HCT116 (cell line): Measurements from ENCODE around the gene EMSY. TPM values are rescaled to one million over a fixed set of nuclear protein-coding genes. Genes with fewer than 3 reads are reported as not detected.
A peak's percentile ranks its signal among the peaks of the same experiment; 100 is the strongest.

Experiments
- ATAC-seq: fragments of 200-7000 bp; cut with Tn5 transposase; 2 replicates; pipeline ENCODE4 v1.9.1; 2020; ENCODE audit warnings: mild to moderate bottlenecking, moderate library complexity
- BruUV-seq: library from RNA; stranded (reverse); fragments of 400-500 nt; replicated peaks from 2 replicates; lab custom pipeline; 2021; lab: Mats Ljungman, UMichigan
- CTCF ChIA-PET: fragments of 300-600 bp; sonication (Branson Sonifier 250); formaldehyde crosslinking; loops from one replicate; lab custom pipeline; 2021; ENCODE audit warnings: antibody characterized with exemption; lab: Charles Lee
- POLR2A ChIA-PET: fragments of 300-600, 350-600 bp; sonication (Branson Sonifier 250); formaldehyde crosslinking; loops from one replicate; lab custom pipeline; 2021; ENCODE audit warnings: antibody characterized with exemption; lab: Charles Lee
- RAD21 ChIA-PET, 2 experiments: fragments of 300-600 bp; sonication (Branson Sonifier 250); formaldehyde crosslinking; loops; one replicate each; lab custom pipeline; 2023; ENCODE audit warnings: low total read pairs in 2 of 2; ENCODE audit not compliant: uncharacterized antibody in 2 of 2, unreplicated experiment in 2 of 2, low non-redundant PET in 1 of 2; lab: Charles Lee
- DNase-seq: peaks from one replicate; pipeline ENCODE4 v3.0.0-alpha.2; 2010; ENCODE audit warnings: low read depth, low spot score
- H2AFZ ChIP-seq: fragments of 200-600 bp; shearing (Covaris generic), sonication (generic); 2 replicates; pipeline ENCODE4 v1.6.1; 2017; ENCODE audit warnings: low read depth, mixed run types, mixed read lengths, antibody characterized with exemption, low read length; ENCODE audit not compliant: poor library complexity, severe bottlenecking
- H3K27ac ChIP-seq: 2 replicates; pipeline ENCODE4 v1.5.1; 2012; ENCODE audit warnings: low read depth, low read length
- H3K27me3 ChIP-seq: fragments of 200-600 bp; sonication (generic); 2 replicates; pipeline ENCODE4 v1.6.1; 2016; ENCODE audit warnings: mixed run types, low read length, mixed read lengths; ENCODE audit not compliant: insufficient read depth
- H3K36me3 ChIP-seq, 2 experiments: fragments of 200-500 bp in 1 of 2; fragments of 200-600 bp in 1 of 2; sonication (Bioruptor generic) in 1 of 2; sonication (generic) in 1 of 2; 2 replicates each; pipeline versions ENCODE4 v1.5.1 to v1.6.1; 2014 to 2016; ENCODE audit warnings: low read length in 2 of 2, inconsistent platforms in 1 of 2, mixed read lengths in 1 of 2, mixed run types in 1 of 2; ENCODE audit not compliant: insufficient read depth in 2 of 2, control insufficient read depth in 1 of 2
- H3K4me1 ChIP-seq, 2 experiments: fragments of 200-600 bp in 1 of 2; sonication (generic) in 1 of 2; 2 replicates each; pipeline versions ENCODE4 v1.5.1 to v1.6.1; 2012 to 2017; ENCODE audit warnings: low read length in 2 of 2, inconsistent platforms in 1 of 2, mild to moderate bottlenecking in 1 of 2, mixed read lengths in 1 of 2, mixed run types in 1 of 2, moderate library complexity in 1 of 2; ENCODE audit not compliant: insufficient read depth in 2 of 2, control insufficient read depth in 1 of 2
- H3K4me2 ChIP-seq: fragments of 200-600 bp; sonication (generic); 2 replicates; pipeline ENCODE4 v1.6.1; 2017; ENCODE audit warnings: mixed run types, low read length, mixed read lengths
- H3K4me3 ChIP-seq, 2 experiments: fragments of 200-600 bp in 1 of 2; sonication (generic) in 1 of 2; replicated peaks in 1 of 2; 2 replicates each; pipeline ENCODE4 v1.5.1; 2011 to 2016; ENCODE audit warnings: low read length in 2 of 2, control low read depth in 1 of 2, low read depth in 1 of 2, mild to moderate bottlenecking in 1 of 2, mixed read lengths in 1 of 2, mixed run types in 1 of 2
- H3K79me2 ChIP-seq: fragments of 200-600 bp; sonication (generic); 2 replicates; pipeline ENCODE4 v1.6.1; 2017; ENCODE audit warnings: mild to moderate bottlenecking, mixed run types, low read length, moderate library complexity, mixed read lengths; ENCODE audit not compliant: insufficient read depth
- H3K9ac ChIP-seq: fragments of 200-600 bp; sonication (generic); 2 replicates; pipeline ENCODE4 v1.6.1; 2016; ENCODE audit warnings: low read length, mixed read lengths
- H3K9me2 ChIP-seq: fragments of 200-600 bp; sonication (generic), shearing (Covaris generic); 2 replicates; pipeline ENCODE4 v1.6.1; 2017; ENCODE audit warnings: mixed run types, mild to moderate bottlenecking, moderate library complexity; ENCODE audit not compliant: insufficient read depth
- H3K9me3 ChIP-seq, 2 experiments: fragments of 200-500 bp in 1 of 2; fragments of 200-600 bp in 1 of 2; sonication (Bioruptor generic) in 1 of 2; sonication (generic) in 1 of 2; 2 replicates each; pipeline ENCODE4 v1.6.1; 2014 to 2017; ENCODE audit warnings: low read length in 2 of 2, mixed read lengths in 2 of 2, inconsistent platforms in 1 of 2, low read depth in 1 of 2, mild to moderate bottlenecking in 1 of 2, mixed run types in 1 of 2, moderate library complexity in 1 of 2; ENCODE audit not compliant: control insufficient read depth in 1 of 2, insufficient read depth in 1 of 2
- H4K20me1 ChIP-seq: fragments of 200-600 bp; sonication (generic), shearing (Covaris generic); 2 replicates; pipeline ENCODE4 v1.6.1; 2017; ENCODE audit warnings: mixed run types, mild to moderate bottlenecking, moderate library complexity; ENCODE audit not compliant: insufficient read depth
- CBX3 ChIP-seq: IDR thresholded peaks from 2 replicates; pipeline ENCODE4 v1.6.1; 2012; ENCODE audit warnings: low read depth
- CEBPB ChIP-seq: IDR thresholded peaks from 2 replicates; pipeline ENCODE4 v1.6.1; 2012; ENCODE audit warnings: low read depth
- EGR1 ChIP-seq: IDR thresholded peaks from 2 replicates; pipeline ENCODE4 v1.6.1; 2012; ENCODE audit warnings: low read depth
- ELF1 ChIP-seq: IDR thresholded peaks from 2 replicates; pipeline ENCODE4 v1.6.1; 2012; ENCODE audit warnings: low read depth, borderline replicate concordance
- EZH2phosphoT487 ChIP-seq: fragments of 200-600 bp; IDR thresholded peaks from 2 replicates; pipeline ENCODE4 v1.6.1; 2018; ENCODE audit warnings: antibody characterized with exemption, borderline replicate concordance
- FOSL1 ChIP-seq: IDR thresholded peaks from 2 replicates; pipeline ENCODE4 v1.6.1; 2012; ENCODE audit warnings: low read depth
- POLR2A ChIP-seq: IDR thresholded peaks from 2 replicates; pipeline ENCODE4 v1.7.0; 2011; ENCODE audit warnings: borderline replicate concordance; ENCODE audit not compliant: insufficient read depth, insufficient read length; ENCODE audit errors: extremely low read depth
- RAD21 ChIP-seq: IDR thresholded peaks from 2 replicates; pipeline ENCODE4 v1.6.1; 2012; ENCODE audit warnings: low read depth, mild to moderate bottlenecking
- SIN3A ChIP-seq: IDR thresholded peaks from 2 replicates; pipeline ENCODE4 v1.6.1; 2012; ENCODE audit warnings: low read depth
- SP1 ChIP-seq: IDR thresholded peaks from 2 replicates; pipeline ENCODE4 v1.6.1; 2012; ENCODE audit warnings: low read depth
- YY1 ChIP-seq: IDR thresholded peaks from 2 replicates; pipeline ENCODE4 v1.6.1; 2011; ENCODE audit warnings: low read length, low read depth, moderate library complexity, mild to moderate bottlenecking; ENCODE audit not compliant: insufficient replicate concordance; ENCODE audit errors: extremely low read depth
- ZFX ChIP-seq: fragments of 450-650 bp; IDR thresholded peaks from 2 replicates; pipeline ENCODE4 v1.6.1; 2017
- intact Hi-C: fragments of 100-400 bp; cut with micrococcal nuclease; formaldehyde crosslinking; loops from 2 replicates; pipeline ENCODE4 v1.10.0; 2022
- total RNA-seq: library from RNA; stranded (reverse); gene quantifications from one replicate; pipeline ENCODE4 v1.2.1, GENCODE V29; 2021; ENCODE audit not compliant: unreplicated experiment
- TF ChIP-seq, protein P1 (sequence below): IDR thresholded peaks from 2 replicates; pipeline ENCODE4 v1.6.1; 2011; ENCODE audit warnings: mild to moderate bottlenecking, low read length, moderate library complexity; ENCODE audit not compliant: insufficient replicate concordance; ENCODE audit errors: extremely low read depth
- TF ChIP-seq, protein P2 (sequence below), 3 experiments: fragments of 200-600 bp in 1 of 3; sonication (generic) in 1 of 3; IDR thresholded peaks in 2 of 3; conservative IDR thresholded peaks in 1 of 3; 2 replicates each; pipeline ENCODE4 v1.5.1; 2012 to 2017; ENCODE audit warnings: low read depth in 2 of 3, low read length in 2 of 3, antibody characterized with exemption in 1 of 3, borderline replicate concordance in 1 of 3, control low read depth in 1 of 3, mild to moderate bottlenecking in 1 of 3, mixed read lengths in 1 of 3, mixed run types in 1 of 3, moderate library complexity in 1 of 3; ENCODE audit not compliant: insufficient read depth in 1 of 3
- TF ChIP-seq, protein P3 (sequence below): IDR thresholded peaks from 2 replicates; pipeline ENCODE4 v1.6.1; 2012
- TF ChIP-seq, protein P4 (sequence below): IDR thresholded peaks from 2 replicates; pipeline ENCODE4 v1.6.1; 2012; ENCODE audit warnings: low read depth

The EMSY gene
- total RNA-seq, 1 experiment from 2014 or later = 22.7 TPM

DNA sequence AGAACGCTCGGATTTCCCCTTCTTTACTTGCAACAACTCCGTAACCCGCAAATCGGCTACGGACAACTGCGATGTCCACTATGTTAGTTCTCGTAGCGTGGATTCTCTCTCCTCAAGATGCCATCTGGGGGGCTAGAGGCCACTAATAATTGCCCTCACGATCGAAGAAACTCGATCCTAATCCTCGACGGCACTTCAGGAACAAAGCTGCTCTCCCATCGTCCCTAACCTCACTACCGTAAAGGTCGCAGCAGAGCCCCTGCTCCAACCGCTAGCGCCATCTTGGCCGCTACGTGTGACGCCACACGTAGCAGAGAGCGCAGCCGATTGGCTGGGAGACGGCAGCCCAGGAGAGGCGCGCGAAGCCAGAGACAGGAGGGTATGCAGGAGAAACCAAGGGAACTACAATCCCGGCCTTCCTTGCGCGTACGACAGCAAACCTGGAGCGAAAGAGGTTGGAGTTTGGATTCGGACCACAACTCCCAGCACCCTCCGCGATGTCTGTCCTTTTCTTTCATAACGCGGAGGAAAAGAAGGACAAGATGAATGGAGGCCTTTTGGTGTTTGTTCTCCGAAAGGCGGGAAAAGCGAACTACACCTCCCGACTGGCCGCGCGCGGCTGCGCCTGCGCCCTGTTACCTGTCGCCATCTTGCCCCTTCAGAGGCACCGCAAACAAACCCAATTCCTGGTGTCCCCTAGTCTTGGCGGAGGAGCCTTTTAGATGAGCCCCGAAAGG lies at the start of gene EMSY (continued):
- TF ChIP-seq, protein P1, sequence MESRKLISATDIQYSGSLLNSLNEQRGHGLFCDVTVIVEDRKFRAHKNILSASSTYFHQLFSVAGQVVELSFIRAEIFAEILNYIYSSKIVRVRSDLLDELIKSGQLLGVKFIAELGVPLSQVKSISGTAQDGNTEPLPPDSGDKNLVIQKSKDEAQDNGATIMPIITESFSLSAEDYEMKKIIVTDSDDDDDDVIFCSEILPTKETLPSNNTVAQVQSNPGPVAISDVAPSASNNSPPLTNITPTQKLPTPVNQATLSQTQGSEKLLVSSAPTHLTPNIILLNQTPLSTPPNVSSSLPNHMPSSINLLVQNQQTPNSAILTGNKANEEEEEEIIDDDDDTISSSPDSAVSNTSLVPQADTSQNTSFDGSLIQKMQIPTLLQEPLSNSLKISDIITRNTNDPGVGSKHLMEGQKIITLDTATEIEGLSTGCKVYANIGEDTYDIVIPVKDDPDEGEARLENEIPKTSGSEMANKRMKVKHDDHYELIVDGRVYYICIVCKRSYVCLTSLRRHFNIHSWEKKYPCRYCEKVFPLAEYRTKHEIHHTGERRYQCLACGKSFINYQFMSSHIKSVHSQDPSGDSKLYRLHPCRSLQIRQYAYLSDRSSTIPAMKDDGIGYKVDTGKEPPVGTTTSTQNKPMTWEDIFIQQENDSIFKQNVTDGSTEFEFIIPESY = no peak
- TF ChIP-seq EGR1 (no peak), RAD21 (no peak), POLR2A (peak; percentile 95), ELF1 (no peak), SIN3A (peak; percentile 76), FOSL1 (no peak), CBX3 (no peak), CEBPB (no peak), ZFX (peak; percentile 39; the same call in 1 of the 2 replicates), SP1 (peak; percentile 73; the same call in 1 of the 2 replicates)

DNA sequence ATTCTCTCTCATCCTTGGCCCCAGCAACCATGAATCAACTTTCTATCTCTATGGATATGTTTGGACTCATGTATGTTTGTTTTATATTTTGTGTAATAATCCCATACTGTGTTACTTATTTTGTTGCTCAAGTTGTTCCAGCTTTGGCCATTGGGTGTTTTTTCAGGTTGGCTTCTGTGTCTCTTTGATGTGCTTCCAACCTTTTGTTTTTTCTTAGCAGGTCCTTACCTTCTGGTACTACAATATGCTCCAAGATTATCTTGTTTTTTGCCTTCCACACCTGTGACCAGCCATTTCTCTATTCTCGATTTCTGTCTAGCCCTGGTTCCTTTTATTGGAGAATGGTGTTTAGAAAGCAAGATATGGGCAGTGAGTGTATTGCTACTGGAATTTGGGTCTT lies 49.5 kb upstream of the EMSY start:
- Histone ChIP-seq H3K9me2 (no peaks in the 10 kb centered on the region), H3K4me3 (no peak overlapping the region), H3K4me1 (no peaks in the 10 kb centered on the region), H3K9ac (no peak overlapping the region), H3K4me2 (no peak overlapping the region), H3K9me3 (no peaks in the 10 kb centered on the region), H3K36me3 (no peaks in the 10 kb centered on the region), H3K79me2 (no peaks in the 10 kb centered on the region), H4K20me1 (no peaks in the 10 kb centered on the region), H2AFZ (no peak overlapping the region), H3K27me3 (no peaks in the 10 kb centered on the region), H3K27ac (no peak overlapping the region)
- RAD21 ChIA-PET = no interaction called here
- DNase-seq (no peak), ATAC-seq (no peak)
- POLR2A ChIA-PET = no interaction called here
- intact Hi-C loops = no loop called here
- TF ChIP-seq, protein P2, sequence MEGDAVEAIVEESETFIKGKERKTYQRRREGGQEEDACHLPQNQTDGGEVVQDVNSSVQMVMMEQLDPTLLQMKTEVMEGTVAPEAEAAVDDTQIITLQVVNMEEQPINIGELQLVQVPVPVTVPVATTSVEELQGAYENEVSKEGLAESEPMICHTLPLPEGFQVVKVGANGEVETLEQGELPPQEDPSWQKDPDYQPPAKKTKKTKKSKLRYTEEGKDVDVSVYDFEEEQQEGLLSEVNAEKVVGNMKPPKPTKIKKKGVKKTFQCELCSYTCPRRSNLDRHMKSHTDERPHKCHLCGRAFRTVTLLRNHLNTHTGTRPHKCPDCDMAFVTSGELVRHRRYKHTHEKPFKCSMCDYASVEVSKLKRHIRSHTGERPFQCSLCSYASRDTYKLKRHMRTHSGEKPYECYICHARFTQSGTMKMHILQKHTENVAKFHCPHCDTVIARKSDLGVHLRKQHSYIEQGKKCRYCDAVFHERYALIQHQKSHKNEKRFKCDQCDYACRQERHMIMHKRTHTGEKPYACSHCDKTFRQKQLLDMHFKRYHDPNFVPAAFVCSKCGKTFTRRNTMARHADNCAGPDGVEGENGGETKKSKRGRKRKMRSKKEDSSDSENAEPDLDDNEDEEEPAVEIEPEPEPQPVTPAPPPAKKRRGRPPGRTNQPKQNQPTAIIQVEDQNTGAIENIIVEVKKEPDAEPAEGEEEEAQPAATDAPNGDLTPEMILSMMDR (IDR thresholded peaks at IDR 0.05 in 2 of 3, conservative IDR thresholded peaks at IDR 0.05 in 1 of 3; ENCODE audit: borderline replicate concordance in 1 of 3, insufficient read depth in 1 of 3, low read depth in 2 of 3, low read length in 2 of 3) = no peak
- TF ChIP-seq CBX3 (no peak), YY1 (no peak), CEBPB (no peak), SP1 (no peak), EZH2phosphoT487 (no peak), SIN3A (no peak)
- TF ChIP-seq, protein P3, sequence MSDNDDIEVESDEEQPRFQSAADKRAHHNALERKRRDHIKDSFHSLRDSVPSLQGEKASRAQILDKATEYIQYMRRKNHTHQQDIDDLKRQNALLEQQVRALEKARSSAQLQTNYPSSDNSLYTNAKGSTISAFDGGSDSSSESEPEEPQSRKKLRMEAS = no peak
- TF ChIP-seq, protein P4, sequence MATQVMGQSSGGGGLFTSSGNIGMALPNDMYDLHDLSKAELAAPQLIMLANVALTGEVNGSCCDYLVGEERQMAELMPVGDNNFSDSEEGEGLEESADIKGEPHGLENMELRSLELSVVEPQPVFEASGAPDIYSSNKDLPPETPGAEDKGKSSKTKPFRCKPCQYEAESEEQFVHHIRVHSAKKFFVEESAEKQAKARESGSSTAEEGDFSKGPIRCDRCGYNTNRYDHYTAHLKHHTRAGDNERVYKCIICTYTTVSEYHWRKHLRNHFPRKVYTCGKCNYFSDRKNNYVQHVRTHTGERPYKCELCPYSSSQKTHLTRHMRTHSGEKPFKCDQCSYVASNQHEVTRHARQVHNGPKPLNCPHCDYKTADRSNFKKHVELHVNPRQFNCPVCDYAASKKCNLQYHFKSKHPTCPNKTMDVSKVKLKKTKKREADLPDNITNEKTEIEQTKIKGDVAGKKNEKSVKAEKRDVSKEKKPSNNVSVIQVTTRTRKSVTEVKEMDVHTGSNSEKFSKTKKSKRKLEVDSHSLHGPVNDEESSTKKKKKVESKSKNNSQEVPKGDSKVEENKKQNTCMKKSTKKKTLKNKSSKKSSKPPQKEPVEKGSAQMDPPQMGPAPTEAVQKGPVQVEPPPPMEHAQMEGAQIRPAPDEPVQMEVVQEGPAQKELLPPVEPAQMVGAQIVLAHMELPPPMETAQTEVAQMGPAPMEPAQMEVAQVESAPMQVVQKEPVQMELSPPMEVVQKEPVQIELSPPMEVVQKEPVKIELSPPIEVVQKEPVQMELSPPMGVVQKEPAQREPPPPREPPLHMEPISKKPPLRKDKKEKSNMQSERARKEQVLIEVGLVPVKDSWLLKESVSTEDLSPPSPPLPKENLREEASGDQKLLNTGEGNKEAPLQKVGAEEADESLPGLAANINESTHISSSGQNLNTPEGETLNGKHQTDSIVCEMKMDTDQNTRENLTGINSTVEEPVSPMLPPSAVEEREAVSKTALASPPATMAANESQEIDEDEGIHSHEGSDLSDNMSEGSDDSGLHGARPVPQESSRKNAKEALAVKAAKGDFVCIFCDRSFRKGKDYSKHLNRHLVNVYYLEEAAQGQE = no peak
- no TSS peak for BruUV-seq
- CTCF ChIA-PET = no interaction called here
